GM12891 (cell line): ENCODE results near the gene MAX.

Experiments used
- POLR2A ChIP-seq: IDR thresholded peaks from 2 replicates; pipeline ENCODE4 v1.6.1; 2011; ENCODE audit warnings: low read depth, low read length, control low read depth
- POLR2AphosphoS5 ChIP-seq: IDR thresholded peaks from 2 replicates; pipeline ENCODE4 v1.6.1; 2011; ENCODE audit warnings: low read depth, low read length, control low read depth
- POU2F2 ChIP-seq: IDR thresholded peaks from 2 replicates; pipeline ENCODE4 v1.6.1; 2011; ENCODE audit warnings: low read depth, mild to moderate bottlenecking, control low read depth, low read length, moderate library complexity
- SPI1 ChIP-seq: IDR thresholded peaks from 2 replicates; pipeline ENCODE4 v1.6.1; 2011; ENCODE audit warnings: low read depth, low read length, control low read depth
- TAF1 ChIP-seq: IDR thresholded peaks from 2 replicates; pipeline ENCODE4 v1.6.1; 2011; ENCODE audit warnings: low read depth, low read length, control low read depth

DNA sequence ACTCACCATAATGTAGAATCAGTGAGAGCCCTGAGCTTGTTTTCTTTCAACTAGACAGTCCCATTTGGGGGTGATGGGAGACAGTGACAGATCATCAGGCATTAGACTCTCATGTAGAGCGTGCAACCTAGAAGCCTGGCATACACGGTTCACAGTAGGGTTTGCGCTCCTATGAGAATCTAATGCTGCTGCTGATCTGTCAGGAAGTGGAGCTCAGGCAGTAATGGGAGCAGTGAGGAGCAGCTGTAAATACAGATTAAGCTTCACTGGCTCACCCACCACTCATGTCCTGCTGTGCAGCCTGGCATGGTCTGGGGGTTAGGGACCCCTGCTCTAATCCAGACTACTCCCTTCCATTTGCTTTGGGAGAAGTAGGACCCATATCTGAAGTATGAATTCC, 60.0 kb downstream of the MAX start:
- TF ChIP-seq POLR2A (no peak), POLR2AphosphoS5 (no peak), TAF1 (no peak), SPI1 (no peak), POU2F2 (no peak)
